Heart left ventricle (tissue), 16 donors: Measurements from ENCODE around the gene LARP1. TPM values are rescaled to one million over a fixed set of nuclear protein-coding genes. Genes with fewer than 3 reads are reported as not detected.

Source experiments
- ATAC-seq, 4 donors: fragments of 200-7000 bp; cut with Tn5 transposase; one replicate each; pipeline ENCODE4 v1.9.1; 2020 to 2022; ENCODE audit warnings: moderate library complexity in 4 of 4, mild to moderate bottlenecking in 3 of 4, moderate number of reproducible peaks in 1 of 4
- DNase-seq, 5 donors: peaks; one replicate each; pipeline ENCODE4 v3.0.0-alpha.2; 2020
- H3K27ac ChIP-seq, 12 donors: fragments of 200-600 bp; sonication (generic) in 4 of 12; one replicate each; pipeline versions ENCODE4 v1.5.0 to v1.8.0; 2016 to 2022; ENCODE audit warnings: mild to moderate bottlenecking in 2 of 12
- H3K27me3 ChIP-seq, 9 donors: fragments of 200-600 bp; sonication (generic) in 2 of 9; one replicate each; pipeline versions ENCODE4 v1.5.1 to v1.8.0; 2016 to 2022; ENCODE audit warnings: mild to moderate bottlenecking in 3 of 9
- H3K36me3 ChIP-seq, 9 donors: fragments of 200-600 bp; sonication (generic) in 2 of 9; one replicate each; pipeline versions ENCODE4 v1.5.0 to v1.8.0; 2018 to 2022; ENCODE audit warnings: mild to moderate bottlenecking in 2 of 9
- H3K4me1 ChIP-seq, 12 donors: fragments of 200-600 bp; sonication (generic) in 4 of 12; one replicate each; pipeline versions ENCODE4 v1.5.0 to v1.8.0; 2016 to 2022; ENCODE audit warnings: mild to moderate bottlenecking in 3 of 12
- H3K4me3 ChIP-seq, 12 donors: fragments of 200-600 bp; sonication (generic) in 4 of 12; one replicate each; pipeline versions ENCODE4 v1.5.0 to v1.8.0; 2017 to 2022; ENCODE audit warnings: mild to moderate bottlenecking in 9 of 12, moderate library complexity in 4 of 12
- H3K9me3 ChIP-seq, 12 donors: fragments of 200-600 bp; sonication (generic) in 4 of 12; one replicate each; pipeline versions ENCODE4 v1.5.0 to v1.8.0; 2016 to 2022; ENCODE audit warnings: mild to moderate bottlenecking in 1 of 12
- CTCF ChIP-seq, 12 donors: fragments of 200-600 bp; sonication (generic) in 4 of 12; IDR thresholded peaks; one replicate each; pipeline versions ENCODE4 v1.5.0 to v1.8.0; 2018 to 2022; ENCODE audit warnings: antibody characterized with exemption in 12 of 12, mild to moderate bottlenecking in 5 of 12
- POLR2A ChIP-seq, 2 donors: fragments of 450-650 bp; IDR thresholded peaks; one replicate each; pipeline ENCODE4 v1.6.1; 2017; ENCODE audit warnings: antibody characterized with exemption in 2 of 2, mild to moderate bottlenecking in 2 of 2, moderate library complexity in 2 of 2
- WGBS, 4 donors: extraction: QIAGEN DNeasy Blood & Tissue Kit in 2 of 4; methylation state at CpG; one replicate each; pipeline versions ENCODE4 v1.1.5 to v1.1.7; 2013 to 2018; 5-methylcytosine and 5-hydroxymethylcytosine counted together
- intact Hi-C, 10 donors: fragments of 100-400 bp; cut with DNase I; formaldehyde crosslinking; loops; one replicate each; pipeline versions ENCODE4 v1.11.1 to v1.14.2; 2022
- polyA plus RNA-seq, 2 donors: library from polyadenylated mRNA; stranded (reverse); fragments of 200-250 nt; gene quantifications; one replicate each; pipeline ENCODE4 v1.2.3, GENCODE V29; 2013
- total RNA-seq, 9 donors: library from RNA; depleted of rRNA in 2 of 9; stranded (reverse); fragments of >200 nt in 2 of 9; fragmentation: NEBNext Ultra II Directional in 3 of 9; extraction: Animal tissue kit (Norgen Biotek cat#: 25700) in 3 of 9; gene quantifications; one replicate each; pipeline versions ENCODE4 v1.1.0 to v1.2.4, GENCODE V29; 2016 to 2023
- donor health status: ischemic (EF 13 %, LVEDD 7.1; RV severe dilation, severe dysfunction).
- donor health status: healthy with polysubstance abuse.
- donor health status: DM: no; HTN: yes; CAD: no.
- donor health status: DM: no; HTN: no; CAD: no.
- donor health status: ischemic (EF 25% LVEDD 6.9; RV normal size, moderate dysfunction).
- donor health status: ischemic (EF 25% LVEDD 5.7; RV mildly dilated, moderate dysfunction).
- donor health status: healthy.
- donor health status: DM: yes; HTN: yes; CAD: no.
- donor health status: ischemic (EF 35%, LVEDD 5.7; RV mildly dilated, moderate dysfunction).
- donor health status: nonischemic (EF 11% LVEDD 7.7; RV severe dilation, severe dysfunction).
- donor health status: DM: yes; HTN: yes; CAD: no.
- donor health status: PGD.
- donor health status: ischemic (EF 29% LVEDD 5.4; RV normal size, mild dysfunction).
- donor health status: nonischemic (EF 23%, LVEDD 6.1; RV moderate dilation, normal function).

The LARP1 gene
- total and polyA plus RNA-seq, 11 donors: 36.5 to 189 (median 164) TPM

GRCh38 chr5:154788212-154788611, 33.0 kb downstream of the LARP1 start:
- H3K36me3 ChIP-seq: peaks cover 0 to 34% (median 30%) of the 10 kb centered on the region in 9 donors
- 28 to 51% (median 34%) methylated on average over 5 of the region's 5 CpGs for WGBS, 4 donors
- ATAC-seq (peak; percentile 46 to 61 (median 54)), DNase-seq (no peak)
- H3K27me3 ChIP-seq: no peaks in the 10 kb centered on the region
- intact Hi-C loops: no loop called here
- H3K9me3 ChIP-seq: no peaks in the 10 kb centered on the region
- peaks cover 6 to 76% (median 49%) of the 10 kb centered on the region in 12 donors for H3K4me1 ChIP-seq
- H3K4me3 ChIP-seq: no peak overlapping the region
- peak overlapping the region; percentile 0 to 59 (median 32) for H3K27ac ChIP-seq
- TF ChIP-seq POLR2A (IDR thresholded peaks at IDR 0.05) (no peak), CTCF (IDR thresholded peaks at IDR 0.05) (no peak)

GRCh38 chr5:154791535-154791934, 36.4 kb downstream of the LARP1 start:
- no peak overlapping the region for H3K4me3 ChIP-seq
- TF ChIP-seq CTCF (IDR thresholded peaks at IDR 0.05): no peak
- TF ChIP-seq POLR2A (IDR thresholded peaks at IDR 0.05): no peak
- H3K27ac ChIP-seq: no peak overlapping the region
- peaks cover 0 to 60% (median 57%) of the 10 kb centered on the region in 9 donors for H3K36me3 ChIP-seq
- H3K27me3 ChIP-seq: no peaks in the 10 kb centered on the region
- intact Hi-C loops: loop anchor here in 3 of 10 donors (5.0 kb wide), 1 partner anchor 34 kb away; the partner anchor contains the start of gene LARP1 (in 3 of the 3)
- H3K9me3 ChIP-seq: no peaks in the 10 kb centered on the region
- ATAC-seq (no peak), DNase-seq (no peak)
- peaks cover 5 to 65% (median 39%) of the 10 kb centered on the region in 12 donors for H3K4me1 ChIP-seq
- 85 to 94% (median 89%) methylated on average over 3 of the region's 3 CpGs for WGBS, 4 donors

- intact Hi-C loops: loop anchor here in 3 of 10 donors (5.0 kb wide), 1 partner anchor 37 kb away; the partner anchor contains the start of gene LARP1 (in 3 of the 3)
- no peaks in the 10 kb centered on the region for H3K27me3 ChIP-seq
- ATAC-seq (peak in 3 of 4 donors; percentile 15 to 37 (median 34)), DNase-seq (no peak)
- H3K36me3 ChIP-seq: peaks cover 0 to 83% (median 79%) of the 10 kb centered on the region in 9 donors
- peak overlapping the region in 9 of 12 donors; percentile 20 to 66 (median 54) for H3K27ac ChIP-seq
- 83 to 89% (median 88%) methylated on average over 30 to 32 of the region's 32 CpGs for WGBS, 4 donors
- peaks cover 5 to 42% (median 18%) of the 10 kb centered on the region in 12 donors for H3K4me1 ChIP-seq
- H3K9me3 ChIP-seq: no peaks in the 10 kb centered on the region
- no peak overlapping the region for H3K4me3 ChIP-seq
- TF ChIP-seq CTCF (IDR thresholded peaks at IDR 0.05): no peak
- TF ChIP-seq POLR2A (IDR thresholded peaks at IDR 0.05): no peak
Observed at GRCh38 chr5:154793599-154794524, 38.7 kb downstream of the LARP1 start.
